T-helper 1 cell treated with Interleukin-12 subunit alpha and Interleukin-12 subunit beta and Interleukin-4 antibody, amounts not matched to agents 30 μg/mL and 1 μg/mL, for 36 hours (primary cell): ENCODE results near the gene CC2D2A.
"Not testable (repeated sequence)": the region's sequence is repeated elsewhere in the genome, so short reads cannot be mapped to it uniquely, and the experiment has no call there.

ENCODE experiments used
- H3K27ac Mint-ChIP-seq: one replicate; pipeline ENCODE4 v1.8.0; 2021; ENCODE audit warnings: mild to moderate bottlenecking, mixed read lengths
- H3K27me3 Mint-ChIP-seq: one replicate; pipeline ENCODE4 v1.8.0; 2021; ENCODE audit warnings: low read depth, mixed read lengths
- H3K36me3 Mint-ChIP-seq: one replicate; pipeline ENCODE4 v1.8.0; 2021; ENCODE audit warnings: low read depth, mixed read lengths
- H3K4me1 Mint-ChIP-seq: one replicate; pipeline ENCODE4 v1.8.0; 2021; ENCODE audit warnings: low read depth, mixed read lengths
- H3K4me3 Mint-ChIP-seq: one replicate; pipeline ENCODE4 v1.8.0; 2021; ENCODE audit warnings: mild to moderate bottlenecking, moderate library complexity, mixed read lengths
- H3K9me3 Mint-ChIP-seq: one replicate; pipeline ENCODE4 v1.8.0; 2021; ENCODE audit warnings: mixed read lengths

Gene CC2D2A

GRCh38 chr4:15585331-15585730, 115.6 kb downstream of the CC2D2A start:
- Mint-ChIP-seq H3K4me1 (no peaks in the 10 kb centered on the region), H3K27ac (no peak overlapping the region), H3K4me3 (no peak overlapping the region), H3K9me3 (no peaks in the 10 kb centered on the region), H3K36me3 (no peaks in the 10 kb centered on the region), H3K27me3 (no peaks in the 10 kb centered on the region)

- no peaks in the 10 kb centered on the region for H3K9me3 Mint-ChIP-seq
- H3K4me1 Mint-ChIP-seq: no peaks in the 10 kb centered on the region
- no peak overlapping the region for H3K4me3 Mint-ChIP-seq
- H3K27ac Mint-ChIP-seq: no peak overlapping the region
- no peaks in the 10 kb centered on the region for H3K36me3 Mint-ChIP-seq
- H3K27me3 Mint-ChIP-seq: no peaks in the 10 kb centered on the region
Measured at GRCh38 chr4:15586066-15586465, 116.4 kb downstream of the CC2D2A start.

- no peak overlapping the region for H3K27ac Mint-ChIP-seq
- H3K9me3 Mint-ChIP-seq: no peaks in the 10 kb centered on the region
- H3K27me3 Mint-ChIP-seq: no peaks in the 10 kb centered on the region
Measured at GRCh38 chr4:15587649-15588048, 118.0 kb downstream of the CC2D2A start.

GRCh38 chr4:15592799-15593198, 123.1 kb downstream of the CC2D2A start:
- H3K4me3 Mint-ChIP-seq: no peak overlapping the region
- H3K27me3 Mint-ChIP-seq: no peaks in the 10 kb centered on the region
- no peaks in the 10 kb centered on the region for H3K9me3 Mint-ChIP-seq
- no peaks in the 10 kb centered on the region for H3K4me1 Mint-ChIP-seq
- no peak overlapping the region for H3K27ac Mint-ChIP-seq
- no peaks in the 10 kb centered on the region for H3K36me3 Mint-ChIP-seq

More at GRCh38 chr4:15587649-15588048, 118.0 kb downstream of the CC2D2A start:
- Mint-ChIP-seq H3K4me1 (no peaks in the 10 kb centered on the region), H3K4me3 (no peak overlapping the region), H3K36me3 (no peaks in the 10 kb centered on the region)

- H3K9me3 Mint-ChIP-seq: no peaks in the 10 kb centered on the region
- no peaks in the 10 kb centered on the region for H3K4me1 Mint-ChIP-seq
- H3K4me3 Mint-ChIP-seq: no peak overlapping the region
- peaks cover 4% of the 10 kb centered on the region for H3K36me3 Mint-ChIP-seq
- H3K27me3 Mint-ChIP-seq: no peaks in the 10 kb centered on the region
- H3K27ac Mint-ChIP-seq: no peak overlapping the region
Measured at GRCh38 chr4:15598644-15599043, 129.0 kb downstream of the CC2D2A start.

- Mint-ChIP-seq H3K4me1 (no peaks in the 10 kb centered on the region), H3K9me3 (no peaks in the 10 kb centered on the region), H3K4me3 (no peak overlapping the region), H3K36me3 (peaks cover 12% of the 10 kb centered on the region), H3K27ac (no peak overlapping the region), H3K27me3 (no peaks in the 10 kb centered on the region)
Measured at GRCh38 chr4:15600176-15600575, 130.5 kb downstream of the CC2D2A start.

- Mint-ChIP-seq H3K27me3 (no peaks in the 10 kb centered on the region), H3K4me1 (peaks cover 3% of the 10 kb centered on the region), H3K9me3 (no peaks in the 10 kb centered on the region), H3K27ac (no peak overlapping the region), H3K36me3 (peaks cover 17% of the 10 kb centered on the region), H3K4me3 (no peak overlapping the region)
Measured at GRCh38 chr4:15601862-15602261, 132.2 kb downstream of the CC2D2A start.

- peaks cover 17% of the 10 kb centered on the region for H3K36me3 Mint-ChIP-seq
Measured at GRCh38 chr4:15605537-15605936, 135.9 kb downstream of the CC2D2A start.

GRCh38 chr4:15610855-15611254, 141.2 kb downstream of the CC2D2A start:
- Mint-ChIP-seq H3K9me3 (peaks cover 4% of the 10 kb centered on the region), H3K4me1 (peaks cover 4% of the 10 kb centered on the region), H3K4me3 (no peak overlapping the region), H3K27me3 (no peaks in the 10 kb centered on the region), H3K36me3 (peaks cover 16% of the 10 kb centered on the region), H3K27ac (no peak overlapping the region)

More at GRCh38 chr4:15605537-15605936, 135.9 kb downstream of the CC2D2A start:
- no peaks in the 10 kb centered on the region for H3K27me3 Mint-ChIP-seq
- H3K9me3 Mint-ChIP-seq: no peaks in the 10 kb centered on the region
- H3K4me3 Mint-ChIP-seq: no peak overlapping the region
- peaks cover 3% of the 10 kb centered on the region for H3K4me1 Mint-ChIP-seq
- no peak overlapping the region for H3K27ac Mint-ChIP-seq

GRCh38 chr4:15612136-15612535, 142.5 kb downstream of the CC2D2A start:
- Mint-ChIP-seq H3K4me1 (peaks cover 4% of the 10 kb centered on the region), H3K36me3 (peaks cover 22% of the 10 kb centered on the region), H3K4me3 (no peak overlapping the region), H3K9me3 (peaks cover 4% of the 10 kb centered on the region), H3K27me3 (no peaks in the 10 kb centered on the region), H3K27ac (no peak overlapping the region)

GRCh38 chr4:15614891-15615290, 145.2 kb downstream of the CC2D2A start:
- H3K36me3 Mint-ChIP-seq: peaks cover 39% of the 10 kb centered on the region

GRCh38 chr4:15617407-15617806, 147.7 kb downstream of the CC2D2A start:
- Mint-ChIP-seq H3K36me3 (peaks cover 61% of the 10 kb centered on the region), H3K9me3 (peaks cover 43% of the 10 kb centered on the region)
- not testable (repeated sequence) for H3K4me1 Mint-ChIP-seq, H3K27me3 Mint-ChIP-seq, H3K27ac Mint-ChIP-seq, H3K4me3 Mint-ChIP-seq

More at GRCh38 chr4:15614891-15615290, 145.2 kb downstream of the CC2D2A start:
- H3K4me3 Mint-ChIP-seq, H3K4me1 Mint-ChIP-seq, H3K27me3 Mint-ChIP-seq, H3K27ac Mint-ChIP-seq: not testable (repeated sequence)
- H3K9me3 Mint-ChIP-seq: peaks cover 22% of the 10 kb centered on the region

- H3K27ac Mint-ChIP-seq: no peak overlapping the region
- H3K4me3 Mint-ChIP-seq: no peak overlapping the region
- peaks cover 5% of the 10 kb centered on the region for H3K9me3 Mint-ChIP-seq
- no peaks in the 10 kb centered on the region for H3K4me1 Mint-ChIP-seq
- H3K36me3 Mint-ChIP-seq: peaks cover 34% of the 10 kb centered on the region
- no peaks in the 10 kb centered on the region for H3K27me3 Mint-ChIP-seq
Measured at GRCh38 chr4:15636818-15637217, 167.1 kb downstream of the CC2D2A start.

- Mint-ChIP-seq H3K27ac (no peak overlapping the region), H3K4me1 (no peaks in the 10 kb centered on the region), H3K9me3 (no peaks in the 10 kb centered on the region), H3K27me3 (no peaks in the 10 kb centered on the region), H3K4me3 (no peak overlapping the region), H3K36me3 (peaks cover 23% of the 10 kb centered on the region)
Measured at GRCh38 chr4:15638418-15638817, 168.7 kb downstream of the CC2D2A start.

GRCh38 chr4:15648600-15648999, 178.9 kb downstream of the CC2D2A start:
- Mint-ChIP-seq H3K9me3 (no peaks in the 10 kb centered on the region), H3K36me3 (peaks cover 6% of the 10 kb centered on the region), H3K4me1 (peaks cover 42% of the 10 kb centered on the region), H3K27me3 (no peaks in the 10 kb centered on the region), H3K27ac (no peak overlapping the region), H3K4me3 (no peak overlapping the region)

- no peak overlapping the region for H3K4me3 Mint-ChIP-seq
- H3K4me1 Mint-ChIP-seq: peaks cover 42% of the 10 kb centered on the region
Measured at GRCh38 chr4:15649914-15650545, 180.3 kb downstream of the CC2D2A start.

More at GRCh38 chr4:15649914-15650545, 180.3 kb downstream of the CC2D2A start:
- peaks cover 4% of the 10 kb centered on the region for H3K36me3 Mint-ChIP-seq
- no peak overlapping the region for H3K27ac Mint-ChIP-seq
- H3K27me3 Mint-ChIP-seq: no peaks in the 10 kb centered on the region
- no peaks in the 10 kb centered on the region for H3K9me3 Mint-ChIP-seq
